AG09319 (cell line): ENCODE measurements around the gene CLEC10A.

Experiments used
- DNase-seq: peaks from one replicate; pipeline ENCODE4 v3.0.0-alpha.2; 2010; ENCODE audit warnings: low read depth; ENCODE audit errors: extremely low read depth
- CTCF ChIP-seq: IDR thresholded peaks from 2 replicates; pipeline ENCODE4 v1.5.1; 2011; ENCODE audit warnings: low read depth, mild to moderate bottlenecking, inconsistent platforms, low read length, moderate library complexity

Gene CLEC10A

GRCh38 chr17:7026471-7027115, 53.5 kb downstream of the CLEC10A start:
- TF ChIP-seq CTCF, result no peak
- no peak for DNase-seq

DNA sequence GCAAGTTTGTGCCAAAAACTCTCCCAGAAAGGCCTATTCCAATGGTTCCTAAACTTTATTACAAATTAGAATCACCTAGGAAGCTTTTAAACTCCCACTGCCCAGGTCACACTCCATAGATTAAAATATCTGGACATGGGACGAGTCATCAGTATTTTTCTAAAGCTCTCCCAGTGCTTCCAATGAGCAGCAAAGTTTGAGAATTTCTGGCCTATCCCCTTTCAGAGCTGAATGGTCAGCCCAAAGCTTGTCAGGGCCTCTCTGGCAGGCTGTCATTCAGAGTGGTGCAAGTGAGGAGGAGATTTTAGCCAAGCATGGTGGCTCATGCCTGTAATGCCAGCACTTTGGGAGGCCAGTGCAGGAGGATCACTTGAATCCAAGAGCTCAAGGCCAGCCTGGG, 54.8 kb downstream of the CLEC10A start:
- DNase-seq, result no peak
- TF ChIP-seq CTCF, result no peak
